ENCODE results near the gene DOHH. TPM values are rescaled to one million over a fixed set of nuclear protein-coding genes. Genes with fewer than 3 reads are reported as not detected.

DOHH gene
- total RNA-seq, 1 donor, result 10.4 TPM

- no peak overlapping the region for H3K4me3 ChIP-seq (ENCODE audit: low read depth, low read length)
- TF ChIP-seq, protein P1, sequence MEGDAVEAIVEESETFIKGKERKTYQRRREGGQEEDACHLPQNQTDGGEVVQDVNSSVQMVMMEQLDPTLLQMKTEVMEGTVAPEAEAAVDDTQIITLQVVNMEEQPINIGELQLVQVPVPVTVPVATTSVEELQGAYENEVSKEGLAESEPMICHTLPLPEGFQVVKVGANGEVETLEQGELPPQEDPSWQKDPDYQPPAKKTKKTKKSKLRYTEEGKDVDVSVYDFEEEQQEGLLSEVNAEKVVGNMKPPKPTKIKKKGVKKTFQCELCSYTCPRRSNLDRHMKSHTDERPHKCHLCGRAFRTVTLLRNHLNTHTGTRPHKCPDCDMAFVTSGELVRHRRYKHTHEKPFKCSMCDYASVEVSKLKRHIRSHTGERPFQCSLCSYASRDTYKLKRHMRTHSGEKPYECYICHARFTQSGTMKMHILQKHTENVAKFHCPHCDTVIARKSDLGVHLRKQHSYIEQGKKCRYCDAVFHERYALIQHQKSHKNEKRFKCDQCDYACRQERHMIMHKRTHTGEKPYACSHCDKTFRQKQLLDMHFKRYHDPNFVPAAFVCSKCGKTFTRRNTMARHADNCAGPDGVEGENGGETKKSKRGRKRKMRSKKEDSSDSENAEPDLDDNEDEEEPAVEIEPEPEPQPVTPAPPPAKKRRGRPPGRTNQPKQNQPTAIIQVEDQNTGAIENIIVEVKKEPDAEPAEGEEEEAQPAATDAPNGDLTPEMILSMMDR (IDR thresholded peaks at IDR 0.05; ENCODE audit: insufficient read depth, low read depth, low read length), result peak; percentile 21
- DNase-seq (ENCODE audit: low read depth), result no peak
Measured at GRCh38 chr19:3469638-3470499, 30.6 kb downstream of the DOHH start.

DNA sequence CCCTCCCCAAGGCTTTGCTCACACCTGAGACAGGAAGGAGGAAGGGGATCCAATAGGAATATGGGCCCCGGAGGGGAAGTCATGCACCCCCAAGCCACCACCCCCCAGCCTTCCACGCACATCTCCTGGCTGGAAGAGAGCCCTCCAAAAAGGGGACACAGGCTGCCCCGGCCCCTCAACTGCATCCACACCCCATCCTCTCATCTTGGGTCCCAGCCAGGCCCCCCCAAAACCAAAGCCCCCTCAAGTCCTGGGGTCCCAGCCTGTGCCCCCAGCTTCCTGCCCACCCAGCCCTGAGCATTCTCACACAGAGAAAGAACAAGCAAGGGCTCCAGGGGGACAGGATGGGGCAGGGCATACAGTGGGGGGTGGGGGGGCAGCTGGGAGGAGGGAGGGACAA lies 32.3 kb downstream of the DOHH start:
- TF ChIP-seq, protein P1 (IDR thresholded peaks at IDR 0.05; ENCODE audit: insufficient read depth, low read depth, low read length), result no peak
- H3K4me3 ChIP-seq (ENCODE audit: low read depth, low read length), result no peak overlapping the region
- DNase-seq (ENCODE audit: low read depth), result no peak

GRCh38 chr19:3467437-3468198 lies 32.9 kb downstream of the DOHH start:
- no peak overlapping the region for H3K4me3 ChIP-seq (ENCODE audit: low read depth, low read length)
- no peak for DNase-seq (ENCODE audit: low read depth)
- TF ChIP-seq, protein P1 (IDR thresholded peaks at IDR 0.05; ENCODE audit: insufficient read depth, low read depth, low read length), result no peak

DNA sequence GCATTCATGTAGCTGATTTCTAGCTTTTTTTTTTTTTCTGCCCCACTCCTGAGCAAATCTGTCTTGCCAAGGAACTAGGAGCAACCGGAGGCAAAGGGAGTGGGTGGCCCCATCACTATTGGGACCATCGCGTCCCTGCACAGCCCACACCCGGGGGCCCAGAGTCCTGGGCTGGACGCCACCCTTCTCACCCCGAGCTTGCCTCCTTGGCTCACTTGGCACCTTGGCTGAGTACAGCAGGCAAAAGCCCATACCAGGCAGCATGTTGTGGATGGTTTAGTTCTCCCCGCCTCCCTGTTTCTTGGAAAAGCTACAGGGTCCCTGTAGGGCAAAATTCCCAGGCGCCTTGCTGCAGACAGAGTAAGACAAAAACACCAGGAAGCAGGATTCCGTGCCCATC lies 33.8 kb downstream of the DOHH start:
- no peak for DNase-seq (ENCODE audit: low read depth)
- TF ChIP-seq, protein P1 (IDR thresholded peaks at IDR 0.05; ENCODE audit: insufficient read depth, low read depth, low read length), result no peak
- H3K4me3 ChIP-seq (ENCODE audit: low read depth, low read length), result no peak overlapping the region

- TF ChIP-seq, protein P1 (IDR thresholded peaks at IDR 0.05; ENCODE audit: insufficient read depth, low read depth, low read length), result no peak
- H3K4me3 ChIP-seq (ENCODE audit: low read depth, low read length), result no peak overlapping the region
- no peak for DNase-seq (ENCODE audit: low read depth)
Measured at GRCh38 chr19:3465552-3465951, 34.9 kb downstream of the DOHH start.

- no peak overlapping the region for H3K4me3 ChIP-seq (ENCODE audit: low read depth, low read length)
- DNase-seq (ENCODE audit: low read depth), result no peak
- TF ChIP-seq, protein P1 (IDR thresholded peaks at IDR 0.05; ENCODE audit: insufficient read depth, low read depth, low read length), result no peak
Measured at GRCh38 chr19:3464587-3465235, 35.8 kb downstream of the DOHH start.
